CD4-positive, alpha-beta T cell treated with Interferon gamma for 1 hour (primary cell): ENCODE data around the gene DEAF1.
A peak's percentile ranks its signal among the peaks of the same experiment; 100 is the strongest.
"Not testable (repeated sequence)": the region's sequence is repeated elsewhere in the genome, so short reads cannot be mapped to it uniquely, and the experiment has no call there.

Experiments used
- DNase-seq: peaks from one replicate; pipeline ENCODE4 v3.0.0-alpha.2; 2020

Gene DEAF1

DNA sequence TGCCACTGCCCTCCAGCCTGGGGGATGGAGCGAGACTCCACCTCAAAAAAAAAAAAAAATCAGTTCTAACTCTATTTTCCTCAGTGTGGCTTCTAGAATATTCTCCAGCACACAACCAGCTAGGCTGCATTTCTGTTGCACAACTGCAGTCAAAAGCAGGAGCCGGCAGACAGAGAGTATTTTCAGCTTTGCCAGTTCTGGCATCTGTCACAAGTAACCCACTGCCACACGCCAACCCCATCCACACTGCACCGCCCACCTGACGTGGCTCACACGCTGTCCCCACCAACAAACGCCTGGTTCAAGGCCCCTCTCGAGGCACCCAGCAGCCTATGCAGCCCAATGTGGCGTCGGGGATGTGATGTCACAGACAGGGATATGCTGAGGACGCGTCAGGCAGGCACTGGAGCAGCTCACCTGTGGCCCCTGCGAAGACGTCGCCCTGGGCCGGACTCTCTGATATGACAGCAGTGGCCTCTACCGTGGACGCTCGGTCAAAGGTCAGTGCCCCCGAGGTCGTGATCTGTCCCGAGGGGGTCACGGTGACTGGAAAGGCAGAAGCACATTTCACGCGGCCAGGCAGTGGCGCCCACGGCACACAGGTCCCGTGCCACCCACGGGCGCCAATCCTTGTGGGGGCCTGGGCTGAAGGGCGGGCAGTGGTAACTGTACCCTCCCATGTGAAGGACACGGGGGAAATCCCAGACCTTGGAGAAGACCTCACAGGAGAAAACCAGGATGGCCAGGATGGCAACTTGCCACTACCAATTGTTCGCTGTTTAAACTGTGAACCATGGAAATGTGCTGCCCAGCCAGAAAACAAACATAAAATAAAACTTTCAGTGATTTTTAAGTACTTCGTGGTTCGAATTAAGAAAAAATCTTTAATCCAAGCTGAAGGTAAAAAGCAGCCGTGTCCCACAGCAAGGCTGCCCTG, 15.5 kb downstream of the DEAF1 start:
- no peak for DNase-seq

DNA sequence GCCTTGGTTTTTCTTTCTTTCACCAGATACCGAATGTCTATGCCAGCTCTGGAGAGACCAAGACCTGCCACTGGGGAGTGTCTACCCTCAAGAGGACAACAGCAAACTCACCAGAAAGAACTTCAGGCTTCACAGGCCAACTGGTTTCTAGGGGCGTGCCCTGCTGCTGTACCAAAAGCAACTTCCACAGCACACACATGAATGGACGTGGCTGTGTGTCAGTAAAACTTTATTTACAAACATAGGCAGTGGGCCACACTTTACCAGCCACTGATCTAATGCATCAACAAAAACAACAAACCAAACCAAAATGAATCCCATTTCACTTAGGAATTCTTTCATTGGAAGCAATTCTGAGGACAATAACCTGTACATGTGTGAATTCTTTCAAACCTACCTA, 16.7 kb downstream of the DEAF1 start:
- DNase-seq, result no peak

DNA sequence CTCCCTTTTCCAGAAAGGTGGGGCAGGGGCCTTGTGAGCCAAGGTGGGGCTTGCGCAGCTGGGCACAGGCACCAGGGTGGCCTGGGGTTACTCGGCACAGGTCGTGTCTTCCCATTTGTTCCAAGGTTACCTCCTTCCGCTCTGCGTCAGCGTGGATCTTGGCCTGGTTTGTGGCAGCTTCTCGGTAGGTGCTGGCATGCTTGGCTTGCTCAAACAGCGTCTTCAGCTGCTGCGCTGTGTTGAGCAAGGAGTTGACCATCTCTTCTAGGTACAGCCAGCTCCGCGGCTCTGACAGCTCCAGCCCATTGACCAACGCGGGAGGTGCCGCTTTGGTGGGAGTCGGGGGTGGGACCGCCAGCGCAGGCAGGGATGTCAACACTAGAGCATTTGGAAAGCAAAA, 20.6 kb downstream of the DEAF1 start:
- no peak for DNase-seq

DNA sequence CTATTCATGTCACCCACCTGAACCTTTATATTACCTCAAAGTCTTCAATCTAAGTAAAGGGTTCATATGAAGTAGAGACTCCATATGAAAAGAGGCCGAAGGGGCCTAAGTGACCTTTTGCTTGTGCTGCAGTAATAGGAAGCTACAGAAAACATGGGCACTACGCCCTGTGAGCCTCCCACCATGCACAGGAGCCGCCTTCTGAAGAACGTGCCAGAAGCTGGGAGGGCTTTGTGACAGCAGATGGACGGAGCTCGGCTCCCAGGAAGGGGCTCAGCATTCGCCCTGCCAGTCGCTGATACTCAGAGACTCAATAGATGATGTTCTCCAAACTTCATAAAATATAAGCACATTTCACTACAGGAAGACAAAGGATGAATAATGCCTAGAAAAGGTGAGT, 21.2 kb downstream of the DEAF1 start:
- no peak for DNase-seq

DNA sequence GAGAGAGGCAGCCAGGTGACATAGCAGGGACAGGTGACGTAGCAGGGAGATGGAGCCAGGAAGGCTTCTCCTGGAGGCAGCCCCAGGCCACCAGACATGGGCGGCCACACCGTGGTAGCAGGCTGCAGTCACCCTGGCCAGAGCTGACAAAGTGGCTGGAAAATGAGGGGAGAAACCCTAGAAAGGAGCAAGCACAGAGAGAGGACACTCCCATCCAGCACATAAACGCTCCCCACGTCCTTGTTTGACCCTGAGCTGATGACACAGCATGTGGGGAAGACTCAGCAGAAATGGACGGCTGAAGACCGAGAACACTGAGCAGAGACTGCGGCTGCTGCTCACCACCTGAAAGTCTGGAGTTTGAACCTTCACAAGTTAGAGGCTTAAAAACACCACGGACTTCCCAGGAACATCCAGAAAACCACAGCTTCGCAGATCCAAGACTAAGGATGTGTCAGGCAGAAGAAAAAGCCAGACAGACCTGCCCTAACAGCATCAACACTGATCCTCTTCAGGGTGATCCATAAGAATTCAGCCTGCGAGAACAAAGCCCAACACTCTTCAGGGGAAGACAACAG, 29.2 kb downstream of the DEAF1 start:
- DNase-seq, result no peak

DNA sequence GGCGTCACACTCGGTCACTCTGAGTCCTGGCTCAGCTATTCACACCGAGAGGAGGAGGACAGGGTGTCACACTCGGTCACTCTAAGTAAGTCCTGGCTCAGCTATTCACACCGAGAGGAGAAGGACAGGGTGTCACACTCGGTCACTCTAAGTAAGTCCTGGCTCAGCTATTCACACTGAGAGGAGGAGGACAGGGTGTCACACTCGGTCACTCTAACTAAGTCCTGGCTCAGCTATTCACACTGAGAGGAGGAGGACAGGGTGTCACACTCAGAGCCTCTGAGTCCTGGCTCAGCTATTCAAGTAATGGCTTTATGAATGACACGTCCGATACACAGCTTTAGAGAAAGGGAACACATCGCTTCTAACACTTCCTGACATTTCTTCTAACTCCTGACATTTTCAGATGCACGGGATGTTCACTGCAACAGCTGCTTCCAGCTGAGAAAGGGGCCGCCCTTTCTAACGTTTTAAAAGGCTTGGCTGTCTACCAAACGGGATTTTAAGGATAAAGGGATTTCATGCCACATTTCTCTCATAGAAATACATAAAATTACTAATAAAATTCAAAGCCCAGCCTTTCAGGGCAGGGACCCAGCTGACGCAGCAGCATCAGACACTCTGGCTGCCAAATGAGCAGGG, 29.8 kb downstream of the DEAF1 start:
- no peak for DNase-seq

GRCh38 chr11:662689-663274, 32.2 kb downstream of the DEAF1 start:
- peak; percentile 49 for DNase-seq

DNA sequence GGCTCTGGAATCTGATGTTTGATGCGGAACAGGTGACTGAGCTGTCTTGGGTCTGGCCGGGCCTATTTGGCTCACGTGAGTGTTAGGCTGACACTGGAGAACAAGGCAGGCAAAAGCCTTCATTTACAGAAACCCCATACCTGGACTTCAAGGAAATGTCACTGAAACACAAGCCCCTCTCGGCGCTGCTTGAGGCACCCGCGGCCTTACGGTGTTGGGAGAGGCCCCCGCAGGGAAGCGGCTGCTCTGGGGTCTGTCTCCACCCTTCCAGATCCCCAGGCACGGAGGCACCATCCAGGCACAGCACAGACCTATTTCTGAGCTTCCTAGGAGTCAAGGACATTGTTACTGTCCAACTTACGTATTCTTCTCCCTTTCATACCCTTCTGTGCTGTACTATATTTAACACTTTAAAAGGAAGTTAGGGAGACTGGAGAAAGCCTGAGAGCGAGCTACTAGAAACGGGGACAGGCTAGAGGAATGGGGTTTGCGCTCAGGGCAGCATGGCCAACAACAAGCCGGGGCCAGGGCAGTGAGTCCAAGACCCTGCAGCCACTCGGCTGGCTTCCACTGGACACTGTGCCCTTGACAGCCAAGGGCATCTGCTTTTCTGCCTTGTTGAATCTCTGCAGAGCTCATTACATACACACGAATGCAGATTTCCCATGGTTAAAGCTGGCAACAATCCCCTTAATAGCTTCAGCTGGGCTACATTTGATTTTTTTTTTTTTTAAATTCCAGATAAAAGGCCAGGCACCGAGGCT, 34.2 kb downstream of the DEAF1 start:
- no peak for DNase-seq

DNA sequence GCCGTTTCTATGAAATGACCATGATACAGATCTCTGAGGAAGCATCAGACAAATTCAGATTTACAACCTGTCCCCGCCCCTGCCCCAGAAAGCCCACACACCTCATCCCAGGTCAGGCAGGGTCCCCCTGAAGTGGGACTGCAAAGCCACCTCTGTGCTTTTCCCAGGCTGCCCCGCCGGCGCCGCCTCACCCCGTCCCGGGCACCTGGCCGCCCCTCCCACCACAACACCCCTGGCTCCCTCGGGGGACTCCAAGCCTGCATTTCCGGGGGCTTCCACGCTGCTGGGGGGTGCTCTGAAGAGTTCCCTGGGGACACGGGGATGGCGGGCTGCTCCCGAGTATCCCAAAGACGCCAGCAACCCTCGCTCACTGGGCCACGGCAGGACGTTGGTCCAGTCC, 34.7 kb downstream of the DEAF1 start:
- no peak for DNase-seq

- no peak for DNase-seq
Observed at GRCh38 chr11:659532-660085, 35.4 kb downstream of the DEAF1 start.

- DNase-seq, result no peak
Observed at GRCh38 chr11:657691-658126, 37.3 kb downstream of the DEAF1 start.

DNA sequence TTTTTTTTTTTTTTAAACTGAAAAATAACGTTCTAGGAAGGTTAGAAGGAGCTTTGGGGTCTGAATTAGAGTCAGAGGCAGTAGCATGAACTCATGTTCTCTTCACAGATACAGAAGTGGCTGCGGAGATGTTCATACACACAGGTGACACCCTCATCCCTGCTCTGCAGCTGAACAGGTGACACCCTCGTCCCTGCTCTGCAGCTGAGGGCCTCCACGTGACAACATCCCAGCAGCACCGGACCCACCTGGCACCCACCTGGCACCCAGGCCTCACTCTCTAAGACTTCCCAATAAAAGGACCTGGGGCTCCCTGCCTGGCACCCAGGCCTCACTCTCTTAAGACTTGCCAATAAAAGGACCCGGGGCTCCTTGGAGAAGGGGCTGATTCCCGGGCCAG, 38.2 kb downstream of the DEAF1 start:
- no peak for DNase-seq

GRCh38 chr11:656426-656825, 38.6 kb downstream of the DEAF1 start:
- DNase-seq, result no peak

DNA sequence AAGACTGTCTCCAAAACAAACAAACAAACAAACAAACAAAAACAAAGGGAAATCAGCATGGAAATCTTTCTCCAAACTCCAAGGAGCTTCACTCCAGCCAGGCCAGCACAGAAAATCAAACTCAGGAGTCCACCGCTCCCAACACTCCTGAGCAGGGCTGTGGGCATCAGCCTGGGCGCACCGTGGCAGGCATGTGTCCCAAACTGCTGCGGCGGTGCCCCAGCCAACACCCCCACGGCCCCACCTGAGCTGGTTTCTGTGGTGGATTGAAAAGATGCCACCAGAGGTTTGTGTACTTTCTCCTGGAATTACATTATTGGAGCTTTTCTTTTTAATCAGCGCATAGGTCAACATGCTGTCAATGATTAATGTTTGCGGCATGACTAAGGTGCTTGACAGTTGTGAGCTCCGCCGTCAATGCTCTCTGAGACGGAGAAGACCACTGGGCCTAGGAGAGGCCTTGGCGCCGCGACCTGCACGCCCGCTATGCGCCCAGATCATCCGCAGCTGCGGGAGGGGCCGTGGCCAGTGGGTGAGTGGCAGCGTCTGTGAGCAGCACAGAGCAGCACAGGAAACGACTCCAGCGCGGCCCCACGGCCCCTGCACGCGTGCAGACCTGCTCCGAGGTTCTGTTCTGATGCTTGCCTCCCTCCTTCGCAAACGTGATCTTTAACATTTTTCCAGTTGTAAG, 39.8 kb downstream of the DEAF1 start:
- DNase-seq, result no peak

DNA sequence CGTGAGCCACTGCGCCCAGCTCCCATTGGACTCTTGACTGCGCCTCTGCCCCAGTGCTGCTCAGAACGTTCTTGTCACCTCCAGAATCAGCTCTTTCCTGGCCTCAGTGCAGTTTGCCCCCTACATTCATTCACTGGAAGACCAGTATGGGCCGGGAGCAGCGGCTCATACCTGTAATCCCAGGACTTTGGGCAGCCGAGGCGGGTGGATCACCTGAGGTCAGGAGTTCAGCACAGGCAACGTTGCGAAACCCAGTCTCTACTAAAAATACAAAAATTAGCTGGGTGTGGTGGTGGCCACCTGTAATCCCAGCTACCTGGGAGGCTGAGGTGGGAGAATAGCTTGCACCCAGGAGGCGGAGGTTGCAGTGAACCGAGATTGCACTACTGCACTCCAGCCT, 40.6 kb downstream of the DEAF1 start:
- not testable (repeated sequence) for DNase-seq

GRCh38 chr11:653837-654236, 41.2 kb downstream of the DEAF1 start:
- DNase-seq, result no peak

- DNase-seq, result peak; percentile 13
Observed at GRCh38 chr11:653136-653535, 41.9 kb downstream of the DEAF1 start.

- no peak for DNase-seq
Observed at GRCh38 chr11:650482-650881, 44.5 kb downstream of the DEAF1 start.

DNA sequence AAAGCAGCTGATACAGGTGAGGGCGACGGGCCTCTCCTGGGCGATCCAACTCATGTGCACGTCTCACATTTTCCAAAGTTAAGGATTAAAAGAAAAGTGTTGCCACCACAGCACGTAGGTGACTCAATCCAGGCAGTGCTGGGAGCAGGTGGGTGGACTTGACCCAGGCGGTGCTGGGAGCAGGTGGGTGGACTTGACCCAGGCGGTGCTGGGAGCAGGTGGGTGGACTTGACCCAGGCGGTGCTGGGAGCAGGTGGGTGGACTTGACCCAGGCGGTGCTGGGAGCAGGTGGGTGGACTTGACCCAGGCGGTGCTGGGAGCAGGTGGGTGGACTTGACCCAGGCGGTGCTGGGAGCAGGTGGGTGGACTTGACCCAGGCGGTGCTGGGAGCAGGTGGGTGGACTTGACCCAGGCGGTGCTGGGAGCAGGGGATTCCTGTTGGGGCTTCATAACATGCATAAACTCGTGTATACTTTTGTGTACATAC, 47.3 kb downstream of the DEAF1 start:
- not testable (repeated sequence) for DNase-seq

- DNase-seq, result no peak
Observed at GRCh38 chr11:646214-646613, 48.8 kb downstream of the DEAF1 start.

GRCh38 chr11:645536-645935, 49.5 kb downstream of the DEAF1 start:
- no peak for DNase-seq
